Neuronal stem cell (in vitro differentiated cells): ENCODE data around the gene PPP6R3.
A peak's percentile ranks its signal among the peaks of the same experiment; 100 is the strongest.
"Not testable (repeated sequence)": the region's sequence is repeated elsewhere in the genome, so short reads cannot be mapped to it uniquely, and the experiment has no call there.

Source experiments
- DNase-seq: peaks from one replicate; pipeline ENCODE4 v3.0.0-alpha.2; 2013; ENCODE audit warnings: low spot score
- H2AFZ ChIP-seq: one replicate; pipeline ENCODE4 v1.6.1; 2013; ENCODE audit warnings: mild to moderate bottlenecking, low read length, inconsistent platforms
- H2AK5ac ChIP-seq: 2 replicates; pipeline ENCODE4 v1.6.1; 2013; ENCODE audit warnings: low read depth, mild to moderate bottlenecking, inconsistent platforms, low read length, moderate library complexity, mixed read lengths
- H2BK120ac ChIP-seq: 2 replicates; pipeline ENCODE4 v1.6.1; 2013; ENCODE audit warnings: low read depth, mild to moderate bottlenecking, inconsistent platforms, low read length, moderate library complexity, mixed read lengths
- H2BK12ac ChIP-seq: one replicate; pipeline ENCODE4 v1.6.1; 2013; ENCODE audit warnings: low read length, inconsistent platforms
- H2BK15ac ChIP-seq: 2 replicates; pipeline ENCODE4 v1.6.1; 2013; ENCODE audit warnings: mild to moderate bottlenecking, low read length, inconsistent platforms, mixed read lengths
- H2BK5ac ChIP-seq: one replicate; pipeline ENCODE4 v1.6.1; 2013; ENCODE audit warnings: inconsistent platforms, mild to moderate bottlenecking, low read length, moderate library complexity
- H3K14ac ChIP-seq: one replicate; pipeline ENCODE4 v1.6.1; 2013; ENCODE audit warnings: low read length, inconsistent platforms
- H3K18ac ChIP-seq: 2 replicates; pipeline ENCODE4 v1.6.1; 2013; ENCODE audit warnings: low read length, inconsistent platforms
- H3K23ac ChIP-seq: 2 replicates; pipeline ENCODE4 v1.6.1; 2013; ENCODE audit warnings: low read depth, mild to moderate bottlenecking, mixed read lengths, low read length, inconsistent platforms; ENCODE audit not compliant: poor library complexity
- H3K27ac ChIP-seq: replicated peaks from 3 replicates; pipeline ENCODE4 v1.5.1; 2013; ENCODE audit warnings: low read length, inconsistent platforms
- H3K27me3 ChIP-seq, 3 experiments: 2 replicates each; pipeline ENCODE4 v1.6.1; 2013; ENCODE audit warnings: low read length in 3 of 3, mild to moderate bottlenecking in 2 of 3, inconsistent platforms in 1 of 3, low read depth in 1 of 3, mixed read lengths in 1 of 3, moderate library complexity in 1 of 3; ENCODE audit not compliant: control insufficient read depth in 3 of 3, insufficient read depth in 3 of 3
- H3K36me3 ChIP-seq, 2 donors: replicated peaks in 1 of 2; 2 replicates each; pipeline ENCODE4 v1.6.1; 2013; ENCODE audit warnings: low read length in 2 of 2; ENCODE audit not compliant: control insufficient read depth in 2 of 2, insufficient read depth in 2 of 2
- H3K4ac ChIP-seq: 2 replicates; pipeline ENCODE4 v1.6.1; 2013; ENCODE audit warnings: inconsistent platforms, mild to moderate bottlenecking, low read length, moderate library complexity
- H3K4me1 ChIP-seq, 2 donors: 1 replicate in 1 of 2; 2 replicates in 1 of 2; pipeline ENCODE4 v1.6.1; 2013; ENCODE audit warnings: low read length in 2 of 2, low read depth in 1 of 2; ENCODE audit not compliant: control insufficient read depth in 2 of 2, insufficient read depth in 1 of 2
- H3K4me2 ChIP-seq: one replicate; pipeline ENCODE4 v1.6.1; 2013; ENCODE audit warnings: mild to moderate bottlenecking, low read length, inconsistent platforms; ENCODE audit not compliant: insufficient read depth, poor library complexity, severe bottlenecking
- H3K4me3 ChIP-seq, 2 donors: 2 replicates each; pipeline ENCODE4 v1.5.1; 2013; ENCODE audit warnings: low read length in 2 of 2, mild to moderate bottlenecking in 2 of 2, inconsistent platforms in 1 of 2, moderate library complexity in 1 of 2
- H3K79me1 ChIP-seq: one replicate; pipeline ENCODE4 v1.6.1; 2013; ENCODE audit warnings: low read depth, mild to moderate bottlenecking, inconsistent platforms, low read length, moderate library complexity
- H3K9ac ChIP-seq: one replicate; pipeline ENCODE4 v1.6.1; 2013; ENCODE audit warnings: mild to moderate bottlenecking, low read depth, low read length, inconsistent platforms; ENCODE audit not compliant: poor library complexity
- H3K9me3 ChIP-seq, 2 donors: replicated peaks in 1 of 2; 2 replicates each; pipeline versions ENCODE3 to v1.6.1; 2013; ENCODE audit warnings: low read length in 2 of 2, mild to moderate bottlenecking in 2 of 2, inconsistent platforms in 1 of 2, low read depth in 1 of 2, mixed read lengths in 1 of 2, moderate library complexity in 1 of 2; ENCODE audit not compliant: control insufficient read depth in 2 of 2, insufficient read depth in 1 of 2
- H4K8ac ChIP-seq: one replicate; pipeline ENCODE4 v1.6.1; 2013; ENCODE audit warnings: low read depth, mild to moderate bottlenecking, inconsistent platforms, low read length, moderate library complexity
- H4K91ac ChIP-seq: one replicate; pipeline ENCODE4 v1.6.1; 2013; ENCODE audit warnings: low read length, low read depth, mild to moderate bottlenecking, inconsistent platforms; ENCODE audit not compliant: poor library complexity
- WGBS, 2 donors: extraction: QIAGEN DNeasy Blood & Tissue Kit; methylation state at CpG; one replicate each; pipeline ENCODE4 v1.1.7; 2013; ENCODE audit warnings: missing lambda C conversion rate in 2 of 2, mixed read lengths in 1 of 2; ENCODE audit not compliant: insufficient read length in 2 of 2, insufficient replicate concordance in 1 of 2; ENCODE audit errors: extremely low coverage in 2 of 2; 5-methylcytosine and 5-hydroxymethylcytosine counted together

Gene PPP6R3

GRCh38 chr11:68635172-68635571 is 174.6 kb downstream of the PPP6R3 start:
- not testable (repeated sequence) for H2BK5ac ChIP-seq, H3K4ac ChIP-seq, H2BK12ac ChIP-seq, H2AK5ac ChIP-seq, H2BK120ac ChIP-seq, DNase-seq, H3K4me3 ChIP-seq, H4K8ac ChIP-seq, H3K4me1 ChIP-seq, H2BK15ac ChIP-seq, H3K9ac ChIP-seq, H3K18ac ChIP-seq, H3K27me3 ChIP-seq, H3K14ac ChIP-seq, H3K36me3 ChIP-seq, H3K9me3 ChIP-seq, H3K23ac ChIP-seq, H3K27ac ChIP-seq, H2AFZ ChIP-seq, H4K91ac ChIP-seq, H3K4me2 ChIP-seq, H3K79me1 ChIP-seq
- WGBS, 2 donors: no CpG with 5 or more reads among the region's 7 CpGs

- not testable (repeated sequence) for H3K4me3 ChIP-seq
- WGBS, 2 donors: no CpG with 5 or more reads among the region's 10 CpGs
Measured at GRCh38 chr11:68635883-68636282, 175.3 kb downstream of the PPP6R3 start.

DNA sequence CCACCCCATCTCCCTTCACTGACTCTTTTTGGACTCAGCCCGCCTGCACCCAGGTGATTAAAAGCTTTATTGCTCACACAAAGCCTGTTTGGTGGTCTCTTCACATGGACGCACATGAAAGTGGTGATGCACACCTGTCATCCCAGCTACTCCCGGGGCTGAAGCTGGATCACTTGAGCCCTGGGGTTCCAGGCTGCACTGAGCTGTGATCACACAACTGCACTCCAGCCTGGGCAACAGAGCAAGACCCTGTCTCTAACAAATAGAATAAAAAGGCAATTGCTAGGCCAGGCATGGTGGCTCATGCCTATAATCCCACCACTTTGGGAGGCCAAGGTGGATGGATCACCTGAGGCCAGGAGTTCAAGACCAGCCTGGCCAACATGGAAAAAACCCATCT is 178.8 kb downstream of the PPP6R3 start:
- H2BK120ac ChIP-seq, H2AFZ ChIP-seq, H3K4me1 ChIP-seq, H3K9me3 ChIP-seq, H3K27ac ChIP-seq, H3K27me3 ChIP-seq, H3K23ac ChIP-seq, H2AK5ac ChIP-seq, H4K8ac ChIP-seq, DNase-seq, H3K4me2 ChIP-seq, H3K79me1 ChIP-seq, H3K14ac ChIP-seq, H4K91ac ChIP-seq, H2BK5ac ChIP-seq, H2BK12ac ChIP-seq, H3K18ac ChIP-seq, H3K4ac ChIP-seq, H3K9ac ChIP-seq, H2BK15ac ChIP-seq, H3K4me3 ChIP-seq, H3K36me3 ChIP-seq: not testable (repeated sequence)
- whole genome bisulfite sequencing, 2 donors: no CpG with 5 or more reads among the region's 3 CpGs

More at GRCh38 chr11:68635883-68636282, 175.3 kb downstream of the PPP6R3 start:
- H3K23ac ChIP-seq, H2BK120ac ChIP-seq, H3K9ac ChIP-seq, H3K4ac ChIP-seq, H3K27ac ChIP-seq, DNase-seq, H2AFZ ChIP-seq, H3K14ac ChIP-seq, H3K9me3 ChIP-seq, H2AK5ac ChIP-seq, H3K4me1 ChIP-seq, H2BK5ac ChIP-seq, H2BK15ac ChIP-seq, H3K79me1 ChIP-seq, H3K36me3 ChIP-seq, H3K4me2 ChIP-seq, H2BK12ac ChIP-seq, H3K18ac ChIP-seq, H4K8ac ChIP-seq, H4K91ac ChIP-seq: not testable (repeated sequence)
- peaks cover 0 to 12% (median 0%) of the 10 kb centered on the region in 3 experiments for H3K27me3 ChIP-seq

DNA sequence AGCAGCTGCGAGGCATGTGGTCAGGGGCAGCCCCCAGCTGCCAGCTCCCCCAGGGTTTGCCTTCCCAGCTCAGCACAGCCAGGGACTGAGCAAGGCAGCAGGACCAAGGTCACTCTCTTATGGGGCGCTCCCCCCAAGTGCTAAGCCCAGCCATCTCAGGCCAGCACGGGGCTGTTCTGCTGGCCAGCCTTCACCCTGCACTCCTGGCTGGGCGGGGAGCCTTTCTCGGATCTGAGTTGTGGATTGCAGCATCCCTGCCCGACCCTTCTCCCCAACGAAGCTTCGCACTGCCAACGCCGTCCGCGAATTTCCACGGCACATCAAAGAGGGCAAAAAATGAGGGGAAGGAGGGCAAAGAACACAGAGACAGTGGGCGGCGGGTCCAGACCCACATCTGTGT is 181.3 kb downstream of the PPP6R3 start:
- no peak overlapping the region for H2BK15ac ChIP-seq
- no peak overlapping the region for H2BK120ac ChIP-seq
- no peak overlapping the region for H2AFZ ChIP-seq
- H2BK12ac ChIP-seq: no peak overlapping the region
- no peak overlapping the region for H3K4ac ChIP-seq
- H3K4me3 ChIP-seq: peak overlapping the region in 1 of 2 donors; percentile 46
- no peaks in the 10 kb centered on the region for H3K36me3 ChIP-seq
- H3K79me1 ChIP-seq: no peaks in the 10 kb centered on the region
- no peak for DNase-seq
- H3K4me1 ChIP-seq: no peaks in the 10 kb centered on the region
- no peak overlapping the region for H2BK5ac ChIP-seq
- no peak overlapping the region for H4K8ac ChIP-seq
- H3K9ac ChIP-seq: no peak overlapping the region
- peaks cover 0 to under 1% of the 10 kb centered on the region in 2 donors for H3K9me3 ChIP-seq
- no peak overlapping the region for H3K14ac ChIP-seq
- H3K27ac ChIP-seq: no peak overlapping the region
- H4K91ac ChIP-seq: no peak overlapping the region
- peaks cover 0 to 7% (median 0%) of the 10 kb centered on the region in 3 experiments for H3K27me3 ChIP-seq
- no CpG with 5 or more reads among the region's 15 CpGs for WGBS, 2 donors
- no peak overlapping the region for H3K18ac ChIP-seq
- H2AK5ac ChIP-seq: no peak overlapping the region
- H3K23ac ChIP-seq: no peak overlapping the region
- H3K4me2 ChIP-seq: no peak overlapping the region
